Upper lobe of left lung (tissue), 6 donors: Measurements from ENCODE around the gene SMIM29. TPM values are rescaled to one million over a fixed set of nuclear protein-coding genes. Genes with fewer than 3 reads are reported as not detected.

Source experiments
- small RNA-seq, 4 donors: library from RNA; depleted of rRNA; stranded (forward); fragments of <200 nt; gene quantifications; one replicate each; pipeline ENCODE3, GENCODE V24; 2016
- total RNA-seq, 6 donors: library from RNA; depleted of rRNA in 4 of 6; stranded (reverse); fragments of >200 nt in 4 of 6; gene quantifications; one replicate each; pipeline versions ENCODE4 v1.1.0 to v1.2.1, GENCODE V29; 2016 to 2021
- donor health status: DM: no; HTN: no; CAD: no; lungs with moderate emphysema.
- donor health status: DM: no; HTN: yes; CAD: no; lungs with severe emphysema.

SMIM29 gene
- total RNA-seq, 6 donors from 2014 or later, result 12.6 to 42.2 (median 34.9) TPM

Small RNA genes within 50 kb of the gene (small RNA-seq; reads per million reads assigned to genes)
- gene MIR6835, result 0 reads per million in 4 donors

Other genes starting within 250 kb of the SMIM29 start
- gene GRM4, start 102.9 kb downstream of the SMIM29 start, total RNA-seq, result under 1 TPM in 1 of 6 donors, not detected in 5; 0.24 TPM
- 10 to 100 TPM; 19.9 to 91.5 (median 58.9) TPM for gene HMGA1, start 12.1 kb downstream of the SMIM29 start, total RNA-seq
- 10 to 100 TPM; 15.1 to 32.7 (median 26.0) TPM for gene NUDT3, start 143.7 kb upstream of the SMIM29 start, total RNA-seq
- 1,000 to 10,000 TPM in 4 of 6 donors, 100 to 1,000 TPM in 2; 383 to 1,975 (median 1,074) TPM for gene RPS10, start 177.1 kb upstream of the SMIM29 start, total RNA-seq
- gene PACSIN1, start 217.1 kb upstream of the SMIM29 start, total RNA-seq, result 1 to 10 TPM in 1 of 6 donors, under 1 TPM in 2, not detected in 3; 0.06 to 3.0 (median 0.17) TPM